IPS-18c (cell line): ENCODE results near the gene CNTN1.

Source experiments
- H3K4me3 ChIP-seq: 2 replicates; pipeline ENCODE4 v1.7.0; 2013; ENCODE audit warnings: low read depth, mild to moderate bottlenecking, low read length, moderate library complexity; ENCODE audit not compliant: insufficient read depth
- H3K9me3 ChIP-seq: one replicate; pipeline ENCODE4 v1.6.1; 2013; ENCODE audit warnings: mild to moderate bottlenecking, low read length, moderate library complexity; ENCODE audit not compliant: control insufficient read depth, insufficient read depth

Gene CNTN1

GRCh38 chr12:40889329-40889728 is 197.1 kb downstream of the CNTN1 start:
- Histone ChIP-seq H3K9me3 (no peaks in the 10 kb centered on the region), H3K4me3 (no peak overlapping the region)

- H3K9me3 ChIP-seq, result no peaks in the 10 kb centered on the region
- H3K4me3 ChIP-seq, result no peak overlapping the region
Observed at GRCh38 chr12:40892528-40892927, 200.3 kb downstream of the CNTN1 start.

GRCh38 chr12:40898505-40898904 is 206.3 kb downstream of the CNTN1 start:
- Histone ChIP-seq H3K9me3 (no peaks in the 10 kb centered on the region), H3K4me3 (no peak overlapping the region)

GRCh38 chr12:40903040-40903439 is 210.8 kb downstream of the CNTN1 start:
- H3K4me3 ChIP-seq, result no peak overlapping the region
- no peaks in the 10 kb centered on the region for H3K9me3 ChIP-seq

GRCh38 chr12:40907115-40907527 is 214.9 kb downstream of the CNTN1 start:
- Histone ChIP-seq H3K4me3 (no peak overlapping the region), H3K9me3 (no peaks in the 10 kb centered on the region)

GRCh38 chr12:40911676-40912075 is 219.4 kb downstream of the CNTN1 start:
- Histone ChIP-seq H3K9me3 (no peaks in the 10 kb centered on the region), H3K4me3 (no peak overlapping the region)

- Histone ChIP-seq H3K9me3 (no peaks in the 10 kb centered on the region), H3K4me3 (no peak overlapping the region)
Observed at GRCh38 chr12:40915172-40915571, 222.9 kb downstream of the CNTN1 start.

- Histone ChIP-seq H3K4me3 (no peak overlapping the region), H3K9me3 (no peaks in the 10 kb centered on the region)
Observed at GRCh38 chr12:40917561-40917960, 225.3 kb downstream of the CNTN1 start.

GRCh38 chr12:40921563-40922163 is 229.4 kb downstream of the CNTN1 start:
- no peaks in the 10 kb centered on the region for H3K9me3 ChIP-seq
- no peak overlapping the region for H3K4me3 ChIP-seq

- H3K9me3 ChIP-seq, result no peaks in the 10 kb centered on the region
- no peak overlapping the region for H3K4me3 ChIP-seq
Observed at GRCh38 chr12:40937891-40938290, 245.7 kb downstream of the CNTN1 start.

GRCh38 chr12:40942326-40942725 is 250.1 kb downstream of the CNTN1 start:
- Histone ChIP-seq H3K4me3 (no peak overlapping the region), H3K9me3 (no peaks in the 10 kb centered on the region)

- no peaks in the 10 kb centered on the region for H3K9me3 ChIP-seq
Observed at GRCh38 chr12:40945772-40946171, 253.5 kb downstream of the CNTN1 start.

GRCh38 chr12:40946612-40947194 is 254.5 kb downstream of the CNTN1 start:
- no peaks in the 10 kb centered on the region for H3K9me3 ChIP-seq

More at GRCh38 chr12:40945772-40946171, 253.5 kb downstream of the CNTN1 start:
- H3K4me3 ChIP-seq, result no peak overlapping the region

GRCh38 chr12:40947797-40948196 is 255.6 kb downstream of the CNTN1 start:
- no peaks in the 10 kb centered on the region for H3K9me3 ChIP-seq
- no peak overlapping the region for H3K4me3 ChIP-seq

More at GRCh38 chr12:40946612-40947194, 254.5 kb downstream of the CNTN1 start:
- no peak overlapping the region for H3K4me3 ChIP-seq

- Histone ChIP-seq H3K9me3 (no peaks in the 10 kb centered on the region), H3K4me3 (no peak overlapping the region)
Observed at GRCh38 chr12:40953076-40953475, 260.8 kb downstream of the CNTN1 start.

- no peak overlapping the region for H3K4me3 ChIP-seq
- no peaks in the 10 kb centered on the region for H3K9me3 ChIP-seq
Observed at GRCh38 chr12:40957417-40957816, 265.2 kb downstream of the CNTN1 start.

GRCh38 chr12:40959041-40959440 is 266.8 kb downstream of the CNTN1 start:
- H3K4me3 ChIP-seq, result no peak overlapping the region
- no peaks in the 10 kb centered on the region for H3K9me3 ChIP-seq

GRCh38 chr12:40963751-40964150 is 271.5 kb downstream of the CNTN1 start:
- H3K9me3 ChIP-seq, result no peaks in the 10 kb centered on the region
- H3K4me3 ChIP-seq, result no peak overlapping the region

GRCh38 chr12:40969796-40970195 is 277.6 kb downstream of the CNTN1 start:
- Histone ChIP-seq H3K4me3 (no peak overlapping the region), H3K9me3 (no peaks in the 10 kb centered on the region)
